Caco-2 (cell line): ENCODE measurements around the gene MYH15. TPM values are rescaled to one million over a fixed set of nuclear protein-coding genes. Genes with fewer than 3 reads are reported as not detected.

ENCODE experiments used
- BruUV-seq: library from RNA; stranded (reverse); fragments of 400-500 nt; replicated peaks from 2 replicates; lab custom pipeline; 2021; lab: Mats Ljungman, UMichigan
- CTCF ChIA-PET: fragments of 300-600 bp; sonication (Branson Sonifier 250); formaldehyde crosslinking; loops from one replicate; lab custom pipeline; 2022; ENCODE audit warnings: antibody characterized with exemption; lab: Charles Lee
- POLR2A ChIA-PET: fragments of 300-600 bp; sonication (Branson Sonifier 250); formaldehyde crosslinking; loops from one replicate; lab custom pipeline; 2022; ENCODE audit warnings: antibody characterized with exemption; lab: Charles Lee
- DNase-seq, 2 experiments: peaks; one replicate each; pipeline versions ENCODE4 v3.0.0 to v3.0.0-alpha.2; 2020 to 2022
- H3K27me3 ChIP-seq: replicated peaks from 2 replicates; pipeline ENCODE4 v1.6.0; 2011; ENCODE audit warnings: low read length; ENCODE audit not compliant: control insufficient read depth, insufficient read depth
- H3K36me3 ChIP-seq: 2 replicates; pipeline ENCODE4 v1.5.1; 2011; ENCODE audit warnings: low read length; ENCODE audit not compliant: control insufficient read depth, insufficient read depth
- H3K4me1 ChIP-seq: fragments of 250-450 bp; sonication (Bioruptor Pico); 2 replicates; pipeline ENCODE4 v1.5.1; 2020; ENCODE audit warnings: mild to moderate bottlenecking
- H3K4me3 ChIP-seq: 2 replicates; pipeline ENCODE4 v1.5.1; 2011; ENCODE audit warnings: low read depth, mild to moderate bottlenecking, control low read depth, low read length
- H3K9me3 ChIP-seq: fragments of 250-450 bp; sonication (Bioruptor Pico); 2 replicates; pipeline ENCODE4 v1.5.1; 2020; ENCODE audit warnings: mild to moderate bottlenecking, moderate library complexity
- H3K27ac Mint-ChIP-seq: one replicate; pipeline ENCODE4 v1.8.0; 2022; ENCODE audit warnings: mixed read lengths; ENCODE audit not compliant: unreplicated experiment
- H3K27me3 Mint-ChIP-seq: one replicate; pipeline ENCODE4 v1.8.0; 2022; ENCODE audit warnings: mixed read lengths; ENCODE audit not compliant: insufficient read depth, unreplicated experiment
- H3K36me3 Mint-ChIP-seq: one replicate; pipeline ENCODE4 v1.8.0; 2022; ENCODE audit warnings: mild to moderate bottlenecking, mixed read lengths; ENCODE audit not compliant: insufficient read depth, unreplicated experiment
- H3K4me1 Mint-ChIP-seq: one replicate; pipeline ENCODE4 v1.8.0; 2022; ENCODE audit warnings: low read depth, mixed read lengths; ENCODE audit not compliant: unreplicated experiment
- H3K4me3 Mint-ChIP-seq: one replicate; pipeline ENCODE4 v1.8.0; 2022; ENCODE audit warnings: mild to moderate bottlenecking, moderate library complexity, mixed read lengths; ENCODE audit not compliant: unreplicated experiment
- H3K9me3 Mint-ChIP-seq: one replicate; pipeline ENCODE4 v1.8.0; 2022; ENCODE audit warnings: mixed read lengths; ENCODE audit not compliant: unreplicated experiment
- intact Hi-C: fragments of 100-400 bp; cut with micrococcal nuclease; formaldehyde crosslinking; loops from one replicate; pipeline ENCODE4 v1.10.0; 2022; ENCODE audit not compliant: unreplicated experiment
- total RNA-seq: library from RNA; stranded (reverse); gene quantifications from 2 replicates; pipeline ENCODE4 v1.2.3, GENCODE V29; 2022
- TF ChIP-seq, protein P1 (sequence below), 2 experiments: fragments of 200-600 bp in 1 of 2; IDR thresholded peaks; 1 replicate in 1 of 2; 2 replicates in 1 of 2; pipeline versions ENCODE4 v1.5.1 to v1.8.0; 2011 to 2022; ENCODE audit warnings: antibody characterized with exemption in 1 of 2, control low read depth in 1 of 2, inconsistent platforms in 1 of 2, low read depth in 1 of 2, low read length in 1 of 2, mild to moderate bottlenecking in 1 of 2, moderate library complexity in 1 of 2; ENCODE audit not compliant: insufficient read depth in 1 of 2, severe bottlenecking in 1 of 2, unreplicated experiment in 1 of 2

MYH15 gene
- total RNA-seq, 1 experiment from 2014 or later: 0.25 TPM

DNA sequence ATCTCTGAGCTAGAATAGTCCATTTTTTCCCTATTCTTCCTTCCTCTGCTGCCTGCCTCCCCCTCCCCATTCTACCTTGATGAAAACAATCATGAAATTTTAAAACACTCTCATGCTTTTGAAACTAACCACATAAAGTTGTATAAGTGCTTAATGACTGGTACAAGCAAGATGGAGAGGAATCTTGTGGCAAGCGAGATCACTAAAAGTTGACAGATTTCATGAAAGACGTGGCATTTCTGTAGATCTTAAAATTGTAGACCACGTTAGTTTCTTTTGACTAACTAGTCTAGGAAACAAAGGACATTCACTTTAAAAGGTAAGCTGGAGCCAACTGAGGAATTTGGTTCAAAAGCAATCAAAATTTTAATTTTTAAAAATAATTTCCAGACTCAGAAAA lies 178.6 kb downstream of the MYH15 start:
- intact Hi-C loops: no loop called here
- Mint-ChIP-seq H3K4me1 (no peaks in the 10 kb centered on the region), H3K27ac (no peak overlapping the region), H3K4me3 (no peak overlapping the region), H3K27me3 (no peaks in the 10 kb centered on the region), H3K36me3 (no peaks in the 10 kb centered on the region), H3K9me3 (peaks cover 9% of the 10 kb centered on the region)
- BruUV-seq: no TSS peak
- Histone ChIP-seq H3K4me1 (no peaks in the 10 kb centered on the region), H3K4me3 (no peak overlapping the region), H3K36me3 (no peaks in the 10 kb centered on the region), H3K9me3 (no peaks in the 10 kb centered on the region), H3K27me3 (no peaks in the 10 kb centered on the region)
- ChIA-PET CTCF (no interaction called here), POLR2A (no interaction called here)
- DNase-seq: no peak
- TF ChIP-seq, protein P1, sequence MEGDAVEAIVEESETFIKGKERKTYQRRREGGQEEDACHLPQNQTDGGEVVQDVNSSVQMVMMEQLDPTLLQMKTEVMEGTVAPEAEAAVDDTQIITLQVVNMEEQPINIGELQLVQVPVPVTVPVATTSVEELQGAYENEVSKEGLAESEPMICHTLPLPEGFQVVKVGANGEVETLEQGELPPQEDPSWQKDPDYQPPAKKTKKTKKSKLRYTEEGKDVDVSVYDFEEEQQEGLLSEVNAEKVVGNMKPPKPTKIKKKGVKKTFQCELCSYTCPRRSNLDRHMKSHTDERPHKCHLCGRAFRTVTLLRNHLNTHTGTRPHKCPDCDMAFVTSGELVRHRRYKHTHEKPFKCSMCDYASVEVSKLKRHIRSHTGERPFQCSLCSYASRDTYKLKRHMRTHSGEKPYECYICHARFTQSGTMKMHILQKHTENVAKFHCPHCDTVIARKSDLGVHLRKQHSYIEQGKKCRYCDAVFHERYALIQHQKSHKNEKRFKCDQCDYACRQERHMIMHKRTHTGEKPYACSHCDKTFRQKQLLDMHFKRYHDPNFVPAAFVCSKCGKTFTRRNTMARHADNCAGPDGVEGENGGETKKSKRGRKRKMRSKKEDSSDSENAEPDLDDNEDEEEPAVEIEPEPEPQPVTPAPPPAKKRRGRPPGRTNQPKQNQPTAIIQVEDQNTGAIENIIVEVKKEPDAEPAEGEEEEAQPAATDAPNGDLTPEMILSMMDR (IDR thresholded peaks at IDR 0.05; ENCODE audit: insufficient read depth in 1 of 2, low read depth in 1 of 2, low read length in 1 of 2, severe bottlenecking in 1 of 2, unreplicated experiment in 1 of 2): no peak

Other genes with a start within 250 kb of the MYH15 start
- 0.50 and 0.91 TPM in 2 replicates for gene HHLA2, start 214.0 kb downstream of the MYH15 start, total RNA-seq
- 26.3 and 26.9 TPM in 2 replicates for gene CIP2A, start 78.8 kb upstream of the MYH15 start, total RNA-seq
- 20.9 and 21.2 TPM in 2 replicates for gene DZIP3, start 79.1 kb upstream of the MYH15 start, total RNA-seq
- not detected in 2 replicates for gene RETNLB, start 246.8 kb upstream of the MYH15 start, total RNA-seq